Hepatocyte (in vitro differentiated cells): Measurements from ENCODE around the gene USP2.

Experiments used
- CTCF ChIP-seq: fragments of 200-600 bp; sonication (generic); IDR thresholded peaks from 2 replicates; pipeline ENCODE4 v1.5.1; 2016; ENCODE audit warnings: antibody characterized with exemption, mild to moderate bottlenecking; ENCODE audit not compliant: poor library complexity
- EZH2 ChIP-seq: fragments of 200-600 bp; sonication (generic); IDR thresholded peaks from 2 replicates; pipeline ENCODE4 v1.6.1; 2016; ENCODE audit warnings: antibody characterized with exemption, mild to moderate bottlenecking, borderline replicate concordance

- TF ChIP-seq CTCF: no peak
- no peak for TF ChIP-seq EZH2
These were observed 52.2 kb downstream of the USP2 start for GRCh38 chr11:119329320-119329719.
